ENCODE results near the gene ABCC12.

DNA sequence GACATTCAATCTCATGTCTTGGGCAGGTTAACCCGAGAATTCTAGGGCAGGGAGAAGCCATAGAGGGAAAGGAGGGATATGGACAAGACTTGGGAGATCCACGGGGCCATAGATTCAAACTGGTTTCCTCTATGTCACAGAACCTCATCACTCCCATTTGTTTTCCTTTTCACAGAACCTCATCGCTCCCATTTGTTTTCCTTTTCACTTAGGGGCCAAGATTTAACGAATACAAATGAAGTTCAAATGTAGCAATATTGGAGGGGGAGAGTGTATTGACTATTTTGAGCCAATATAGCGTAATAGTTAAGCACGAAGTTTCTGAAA is 49.0 kb upstream of the ABCC12 start:
- TF ChIP-seq, protein P1, sequence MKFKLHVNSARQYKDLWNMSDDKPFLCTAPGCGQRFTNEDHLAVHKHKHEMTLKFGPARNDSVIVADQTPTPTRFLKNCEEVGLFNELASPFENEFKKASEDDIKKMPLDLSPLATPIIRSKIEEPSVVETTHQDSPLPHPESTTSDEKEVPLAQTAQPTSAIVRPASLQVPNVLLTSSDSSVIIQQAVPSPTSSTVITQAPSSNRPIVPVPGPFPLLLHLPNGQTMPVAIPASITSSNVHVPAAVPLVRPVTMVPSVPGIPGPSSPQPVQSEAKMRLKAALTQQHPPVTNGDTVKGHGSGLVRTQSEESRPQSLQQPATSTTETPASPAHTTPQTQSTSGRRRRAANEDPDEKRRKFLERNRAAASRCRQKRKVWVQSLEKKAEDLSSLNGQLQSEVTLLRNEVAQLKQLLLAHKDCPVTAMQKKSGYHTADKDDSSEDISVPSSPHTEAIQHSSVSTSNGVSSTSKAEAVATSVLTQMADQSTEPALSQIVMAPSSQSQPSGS (CRISPR knock-in tag; IDR thresholded peaks at IDR 0.05; ENCODE audit: borderline replicate concordance, low read depth), result no peak
- TF ChIP-seq FOXJ3 (CRISPR knock-in tag; IDR thresholded peaks at IDR 0.05; ENCODE audit: borderline replicate concordance) (no peak), ZNF396 (CRISPR knock-in tag; IDR thresholded peaks at IDR 0.05; ENCODE audit: borderline replicate concordance) (no peak)
- TF ChIP-seq, protein P2, sequence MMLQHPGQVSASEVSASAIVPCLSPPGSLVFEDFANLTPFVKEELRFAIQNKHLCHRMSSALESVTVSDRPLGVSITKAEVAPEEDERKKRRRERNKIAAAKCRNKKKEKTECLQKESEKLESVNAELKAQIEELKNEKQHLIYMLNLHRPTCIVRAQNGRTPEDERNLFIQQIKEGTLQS (CRISPR knock-in tag; conservative IDR thresholded peaks at IDR 0.05), result no peak
- TF ChIP-seq, protein P3, sequence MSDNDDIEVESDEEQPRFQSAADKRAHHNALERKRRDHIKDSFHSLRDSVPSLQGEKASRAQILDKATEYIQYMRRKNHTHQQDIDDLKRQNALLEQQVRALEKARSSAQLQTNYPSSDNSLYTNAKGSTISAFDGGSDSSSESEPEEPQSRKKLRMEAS (CRISPR knock-in tag; IDR thresholded peaks at IDR 0.05), result no peak
- TF ChIP-seq, protein P4, sequence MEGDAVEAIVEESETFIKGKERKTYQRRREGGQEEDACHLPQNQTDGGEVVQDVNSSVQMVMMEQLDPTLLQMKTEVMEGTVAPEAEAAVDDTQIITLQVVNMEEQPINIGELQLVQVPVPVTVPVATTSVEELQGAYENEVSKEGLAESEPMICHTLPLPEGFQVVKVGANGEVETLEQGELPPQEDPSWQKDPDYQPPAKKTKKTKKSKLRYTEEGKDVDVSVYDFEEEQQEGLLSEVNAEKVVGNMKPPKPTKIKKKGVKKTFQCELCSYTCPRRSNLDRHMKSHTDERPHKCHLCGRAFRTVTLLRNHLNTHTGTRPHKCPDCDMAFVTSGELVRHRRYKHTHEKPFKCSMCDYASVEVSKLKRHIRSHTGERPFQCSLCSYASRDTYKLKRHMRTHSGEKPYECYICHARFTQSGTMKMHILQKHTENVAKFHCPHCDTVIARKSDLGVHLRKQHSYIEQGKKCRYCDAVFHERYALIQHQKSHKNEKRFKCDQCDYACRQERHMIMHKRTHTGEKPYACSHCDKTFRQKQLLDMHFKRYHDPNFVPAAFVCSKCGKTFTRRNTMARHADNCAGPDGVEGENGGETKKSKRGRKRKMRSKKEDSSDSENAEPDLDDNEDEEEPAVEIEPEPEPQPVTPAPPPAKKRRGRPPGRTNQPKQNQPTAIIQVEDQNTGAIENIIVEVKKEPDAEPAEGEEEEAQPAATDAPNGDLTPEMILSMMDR (IDR thresholded peaks at IDR 0.05), result no peak
